Measurements from ENCODE around the gene GRM8.

GRCh38 chr7:126541406-126541805, 711.3 kb downstream of the GRM8 start:
- no peak for TF ChIP-seq POLR2A (IDR thresholded peaks at IDR 0.05)
- TF ChIP-seq, protein P1, sequence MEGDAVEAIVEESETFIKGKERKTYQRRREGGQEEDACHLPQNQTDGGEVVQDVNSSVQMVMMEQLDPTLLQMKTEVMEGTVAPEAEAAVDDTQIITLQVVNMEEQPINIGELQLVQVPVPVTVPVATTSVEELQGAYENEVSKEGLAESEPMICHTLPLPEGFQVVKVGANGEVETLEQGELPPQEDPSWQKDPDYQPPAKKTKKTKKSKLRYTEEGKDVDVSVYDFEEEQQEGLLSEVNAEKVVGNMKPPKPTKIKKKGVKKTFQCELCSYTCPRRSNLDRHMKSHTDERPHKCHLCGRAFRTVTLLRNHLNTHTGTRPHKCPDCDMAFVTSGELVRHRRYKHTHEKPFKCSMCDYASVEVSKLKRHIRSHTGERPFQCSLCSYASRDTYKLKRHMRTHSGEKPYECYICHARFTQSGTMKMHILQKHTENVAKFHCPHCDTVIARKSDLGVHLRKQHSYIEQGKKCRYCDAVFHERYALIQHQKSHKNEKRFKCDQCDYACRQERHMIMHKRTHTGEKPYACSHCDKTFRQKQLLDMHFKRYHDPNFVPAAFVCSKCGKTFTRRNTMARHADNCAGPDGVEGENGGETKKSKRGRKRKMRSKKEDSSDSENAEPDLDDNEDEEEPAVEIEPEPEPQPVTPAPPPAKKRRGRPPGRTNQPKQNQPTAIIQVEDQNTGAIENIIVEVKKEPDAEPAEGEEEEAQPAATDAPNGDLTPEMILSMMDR (IDR thresholded peaks at IDR 0.05), result no peak
- no peak for TF ChIP-seq POLR2AphosphoS5 (IDR thresholded peaks at IDR 0.05)

All from upper lobe of left lung (tissue), 4 donors.